ENCODE measurements around the gene CALCR.
"Not testable (repeated sequence)": the region's sequence is repeated elsewhere in the genome, so short reads cannot be mapped to it uniquely, and the experiment has no call there.

The CALCR gene

GRCh38 chr7:93559639-93560491 lies 14.7 kb downstream of the CALCR start:
- DNase-seq (ENCODE audit: low read depth), result no peak

DNA sequence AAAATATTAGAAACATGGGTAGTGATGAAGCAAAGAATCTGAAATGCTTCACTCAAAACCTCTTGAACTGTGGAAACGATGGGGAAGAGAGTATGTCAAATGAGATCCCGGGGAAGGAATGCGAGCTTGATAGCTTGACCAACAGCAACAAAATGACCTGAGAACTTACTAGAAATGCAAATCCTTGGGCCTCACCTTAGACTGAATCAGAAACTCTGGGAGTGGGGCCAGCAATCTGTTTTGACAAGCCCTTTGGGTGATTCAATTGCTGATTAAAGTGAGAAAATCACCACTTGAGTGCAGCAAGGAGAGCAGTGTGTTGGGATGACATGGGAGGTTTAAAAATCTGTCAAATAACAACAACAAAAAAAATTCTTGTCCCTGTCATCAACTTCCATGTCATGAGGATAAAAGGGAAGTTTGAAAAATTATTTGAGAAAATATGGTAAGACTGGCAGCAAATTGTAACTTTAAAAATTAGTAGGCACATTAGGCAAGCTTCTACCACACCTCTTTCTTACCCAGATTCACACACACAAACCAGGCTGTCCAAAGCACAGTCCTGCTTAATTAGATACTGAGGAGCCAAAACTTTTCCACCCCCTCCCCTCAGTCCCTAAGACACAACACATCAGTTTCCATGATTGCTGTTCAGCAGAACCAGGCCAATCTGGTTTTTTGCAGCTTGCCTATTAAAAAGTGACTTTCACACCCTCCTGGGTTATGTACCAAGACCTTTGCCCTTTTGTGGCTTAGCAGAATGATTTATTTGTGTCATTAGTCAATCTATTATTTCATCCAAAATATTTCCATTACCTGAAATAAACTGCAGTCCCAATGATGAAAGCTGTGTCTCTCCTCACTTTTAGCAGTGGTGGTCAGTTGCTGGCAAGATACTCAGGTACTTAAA lies 15.6 kb downstream of the CALCR start:
- DNase-seq (ENCODE audit: low read depth), result no peak

- no peak for DNase-seq (ENCODE audit: low read depth)
Observed at GRCh38 chr7:93551931-93552330, 22.6 kb downstream of the CALCR start.

DNA sequence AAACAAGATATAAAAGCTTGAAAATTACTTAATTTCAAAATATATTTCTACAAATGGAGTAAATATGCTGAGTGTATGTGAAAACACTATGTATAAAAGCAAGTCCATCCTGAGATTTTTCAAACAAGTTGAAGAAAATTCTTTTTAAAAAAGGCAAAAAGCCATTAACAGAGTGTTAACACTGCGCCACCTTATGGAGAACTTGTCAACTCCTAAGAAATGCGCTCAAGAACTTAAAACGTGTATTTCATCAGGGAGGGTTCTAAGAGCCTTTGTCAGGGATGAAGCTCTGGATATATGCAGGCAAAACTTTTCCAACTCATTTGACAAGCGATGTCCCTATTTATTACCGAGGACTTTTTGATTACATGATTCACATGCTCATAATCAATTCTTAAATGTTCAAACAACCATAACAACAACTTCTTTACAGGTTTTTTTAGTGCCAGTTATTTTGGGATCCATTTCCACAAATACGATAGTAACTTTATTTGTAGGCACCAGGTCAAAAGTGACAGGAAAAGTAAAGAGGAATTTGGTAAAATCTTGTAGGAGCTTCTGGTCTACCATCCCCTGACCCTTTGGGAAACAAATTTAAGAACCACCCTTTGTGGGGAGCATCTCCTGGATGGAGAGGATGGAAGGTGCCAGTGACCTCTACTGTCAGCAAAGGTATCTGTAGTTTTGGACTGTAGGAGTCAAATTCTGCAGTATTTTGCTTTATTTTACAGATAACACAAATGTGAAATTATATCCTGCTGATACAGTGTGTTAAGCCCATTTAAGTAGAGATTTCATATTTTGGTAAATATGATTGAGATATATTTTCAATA lies 23.2 kb downstream of the CALCR start:
- DNase-seq (ENCODE audit: low read depth), result no peak

- no peak for DNase-seq (ENCODE audit: low read depth)
Observed at GRCh38 chr7:93547716-93548115, 26.8 kb downstream of the CALCR start.

GRCh38 chr7:93544691-93545090 lies 29.8 kb downstream of the CALCR start:
- DNase-seq (ENCODE audit: low read depth), result no peak

- no peak for DNase-seq (ENCODE audit: low read depth)
Observed at GRCh38 chr7:93538061-93538460, 36.5 kb downstream of the CALCR start.

DNA sequence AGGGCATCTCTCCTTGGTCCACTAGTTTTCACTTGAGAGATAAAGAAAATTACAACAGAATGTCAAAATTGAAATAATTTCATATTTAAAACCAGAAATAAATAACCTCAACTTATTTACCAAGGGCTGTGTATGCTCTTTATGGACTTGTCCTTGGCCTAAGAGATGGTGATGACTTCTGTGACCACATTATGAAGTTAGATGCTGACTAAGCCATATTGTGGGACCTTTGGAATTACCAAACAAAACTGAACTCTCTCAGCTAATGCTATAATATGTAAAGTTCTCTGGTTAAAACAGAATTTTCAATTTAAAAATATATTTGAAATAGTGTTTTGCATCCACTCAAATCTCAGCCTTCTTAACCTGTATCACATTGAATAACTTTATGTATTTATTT lies 38.9 kb downstream of the CALCR start:
- no peak for DNase-seq (ENCODE audit: low read depth)

GRCh38 chr7:93530701-93531100 lies 43.8 kb downstream of the CALCR start:
- no peak for DNase-seq (ENCODE audit: low read depth)

- no peak for DNase-seq (ENCODE audit: low read depth)
Observed at GRCh38 chr7:93516834-93517233, 57.7 kb downstream of the CALCR start.

DNA sequence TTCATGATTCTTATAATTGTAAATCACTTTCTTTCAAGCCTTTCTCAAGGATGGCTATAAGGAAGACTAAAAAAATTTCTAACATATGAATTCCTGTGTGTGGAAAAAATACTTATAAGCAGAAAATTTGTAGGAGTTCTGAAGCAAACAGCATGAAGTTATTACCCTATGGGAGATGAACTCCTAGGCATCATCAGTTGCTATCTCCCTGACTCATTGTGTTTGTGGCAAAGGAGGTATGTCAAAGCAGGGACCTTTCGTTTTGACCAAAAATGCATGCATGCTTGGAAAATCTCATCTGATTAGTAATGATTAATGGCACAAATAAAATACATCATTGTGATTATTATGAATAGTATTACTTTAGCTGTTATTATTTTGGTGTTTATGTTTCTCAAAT lies 59.4 kb downstream of the CALCR start:
- no peak for DNase-seq (ENCODE audit: low read depth)

DNA sequence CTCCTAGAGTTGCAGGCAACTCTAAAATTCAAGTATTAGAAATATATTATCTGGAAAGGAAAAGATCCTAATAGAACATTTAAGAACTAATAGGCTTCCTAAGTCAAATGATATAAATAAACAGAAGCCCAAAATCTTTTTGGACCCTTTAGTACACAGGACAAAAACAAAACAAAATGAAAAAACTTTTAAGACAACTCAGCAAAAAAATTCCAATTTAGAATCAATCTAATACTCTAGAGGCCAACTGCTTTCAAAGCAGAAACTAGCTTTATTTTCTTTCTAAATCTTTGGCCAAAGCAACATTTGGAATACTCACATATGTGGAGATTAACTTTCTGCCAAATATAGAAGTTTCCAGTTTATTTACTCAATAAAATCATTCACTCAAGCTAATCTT lies 65.2 kb downstream of the CALCR start:
- DNase-seq (ENCODE audit: low read depth), result no peak

- DNase-seq (ENCODE audit: low read depth), result no peak
Observed at GRCh38 chr7:93503088-93503487, 71.4 kb downstream of the CALCR start.

- not testable (repeated sequence) for DNase-seq (ENCODE audit: low read depth)
Observed at GRCh38 chr7:93491860-93492259, 82.7 kb downstream of the CALCR start.

DNA sequence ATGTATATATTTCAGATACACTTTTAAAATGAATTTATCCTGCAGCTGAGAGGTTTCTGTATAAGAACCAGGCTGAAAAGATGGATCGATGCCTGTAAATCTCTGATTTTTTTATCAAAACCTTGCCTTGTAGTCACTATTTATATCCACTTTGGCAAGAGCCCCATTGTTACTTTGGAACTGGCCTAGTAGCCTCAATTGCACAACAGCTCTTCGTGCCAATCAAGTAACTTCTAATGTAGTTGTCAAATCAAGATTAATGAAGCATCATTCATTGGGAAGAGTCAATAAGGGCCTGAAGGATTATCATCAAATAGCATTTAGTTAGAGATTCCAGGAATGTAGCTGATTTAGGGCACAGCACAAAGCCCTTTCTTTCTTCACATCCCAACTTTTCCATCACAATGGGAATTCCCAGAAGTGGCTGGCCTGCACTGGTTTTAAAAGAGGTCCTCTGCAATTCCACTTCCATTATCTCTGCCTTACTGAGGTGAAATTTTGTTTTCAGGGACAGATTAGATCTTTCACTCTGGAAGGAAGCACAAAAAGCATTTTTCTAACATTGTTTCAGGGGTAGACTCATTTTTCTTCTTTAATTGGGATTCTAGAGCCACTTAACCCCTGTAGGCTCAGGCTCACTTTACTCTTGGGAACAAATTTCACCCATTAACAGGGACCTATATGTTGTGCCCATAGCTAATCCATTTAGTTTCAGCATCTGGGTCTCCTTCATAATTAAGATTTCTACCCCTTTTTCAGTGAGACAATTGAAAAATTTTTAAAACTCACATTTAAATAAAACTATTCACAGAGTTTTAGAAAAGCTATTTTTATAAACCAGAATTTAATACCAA lies 97.8 kb downstream of the CALCR start:
- DNase-seq (ENCODE audit: low read depth), result no peak

DNA sequence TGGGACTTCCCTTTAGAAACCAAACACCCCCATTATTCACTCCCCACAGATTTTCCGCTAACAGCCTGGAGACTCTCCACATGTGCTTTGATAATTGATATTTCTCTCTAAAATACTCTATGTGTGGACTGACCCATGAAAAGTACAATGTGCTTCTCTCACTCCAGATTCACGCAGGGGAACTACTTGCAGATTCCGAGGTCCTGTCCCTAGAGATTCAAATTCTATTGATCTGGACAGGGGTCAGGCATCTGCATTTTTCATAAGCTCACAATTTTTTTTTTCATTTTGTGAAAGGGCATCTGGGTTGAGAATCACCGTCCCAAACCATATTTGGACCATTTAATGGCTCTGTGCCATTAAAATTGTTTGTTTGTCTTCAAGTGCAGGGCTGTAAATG lies 98.7 kb downstream of the CALCR start:
- DNase-seq (ENCODE audit: low read depth), result no peak

DNA sequence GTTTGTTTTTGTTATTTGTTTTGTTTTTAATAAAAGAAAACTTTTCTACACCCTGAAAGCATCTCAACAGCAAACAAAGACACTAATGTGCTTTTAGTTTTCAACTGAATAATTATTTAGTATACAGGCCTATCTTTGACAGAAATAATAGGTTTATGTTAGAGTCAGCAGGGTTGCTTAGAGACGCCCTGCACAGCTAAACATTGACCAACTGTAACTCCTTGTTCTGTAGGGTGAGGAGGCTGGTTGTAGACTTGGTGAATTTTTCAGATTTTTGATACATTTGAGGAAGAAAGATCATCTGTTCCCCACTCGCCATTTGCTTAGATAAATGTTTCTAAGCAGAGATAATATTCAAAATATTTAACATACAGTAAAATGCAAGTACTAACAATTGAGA lies 103.1 kb downstream of the CALCR start:
- DNase-seq (ENCODE audit: low read depth), result no peak

GRCh38 chr7:93463764-93464163 lies 110.8 kb downstream of the CALCR start:
- DNase-seq (ENCODE audit: low read depth), result no peak

DNA sequence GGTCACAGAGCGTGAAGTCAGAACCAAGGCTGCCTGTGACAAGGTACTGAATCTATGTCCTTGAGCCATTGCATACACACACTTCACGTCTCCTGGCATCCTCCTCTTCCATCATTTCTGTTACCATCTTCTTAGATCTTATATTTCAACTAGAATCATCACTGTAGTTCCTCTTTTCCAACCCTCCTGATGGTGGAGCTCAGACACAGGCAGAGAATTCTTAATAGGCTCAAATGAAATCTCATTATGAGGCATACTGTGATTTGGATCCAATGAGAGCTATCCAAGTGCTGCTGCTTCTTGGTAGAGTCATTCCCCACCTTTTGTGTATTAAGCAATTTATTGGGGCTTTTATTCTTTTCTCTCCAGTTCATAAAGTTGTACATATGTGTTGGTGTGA lies 113.2 kb downstream of the CALCR start:
- DNase-seq (ENCODE audit: low read depth), result no peak

DNA sequence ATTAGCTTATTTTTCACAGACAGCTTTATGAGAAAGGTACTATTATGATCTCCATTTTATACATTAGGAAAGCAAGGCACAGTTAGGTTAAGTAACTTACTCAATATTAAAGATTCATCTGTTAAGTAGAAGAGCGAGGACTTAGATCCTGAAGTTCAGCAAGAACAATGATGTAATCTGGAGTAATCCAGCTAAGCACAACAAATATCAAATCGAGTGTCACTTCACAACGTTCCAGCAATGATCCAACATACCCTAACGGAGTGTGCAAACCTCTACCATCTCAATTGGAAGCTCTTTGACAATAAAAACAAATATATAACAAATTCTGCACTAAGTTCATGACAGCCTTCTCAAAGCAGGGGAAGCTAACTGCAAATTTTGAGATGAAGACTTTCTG lies 121.3 kb downstream of the CALCR start:
- DNase-seq (ENCODE audit: low read depth), result no peak

DNA sequence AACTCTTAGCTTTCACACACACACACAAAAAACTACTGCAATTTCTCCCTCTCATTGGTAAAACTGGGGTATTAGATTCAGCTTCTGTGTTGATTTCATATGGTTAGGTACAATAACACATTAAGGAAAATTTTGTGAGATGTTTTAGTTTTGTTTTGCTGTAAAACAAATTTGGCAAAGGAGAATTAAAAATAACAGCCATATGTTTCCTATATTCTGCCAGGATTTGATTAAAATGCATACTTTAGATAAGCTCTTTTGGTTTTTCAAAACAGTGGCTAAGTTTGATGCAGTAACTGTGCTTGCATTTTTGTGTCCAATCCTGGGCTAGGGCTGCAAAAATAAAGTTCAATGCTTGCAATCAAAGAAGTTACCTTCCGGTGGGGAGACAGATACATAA lies 126.3 kb downstream of the CALCR start:
- no peak for DNase-seq (ENCODE audit: low read depth)
